H9 (cell line): ENCODE measurements around the gene GCNT3. TPM values are rescaled to one million over a fixed set of nuclear protein-coding genes. Genes with fewer than 3 reads are reported as not detected.

Experiments
- DNase-seq: peaks from one replicate; pipeline ENCODE4 v3.0.0-alpha.2; 2017
- H2AFZ ChIP-seq: one replicate; pipeline ENCODE4 v1.6.1; 2013; ENCODE audit warnings: mild to moderate bottlenecking, low read length, control low read depth, moderate library complexity
- H2AK5ac ChIP-seq: 2 replicates; pipeline ENCODE4 v1.6.1; 2013; ENCODE audit warnings: low read length, control low read depth, mixed read lengths; ENCODE audit not compliant: insufficient read length
- H2BK120ac ChIP-seq: one replicate; pipeline ENCODE4 v1.6.1; 2013; ENCODE audit warnings: low read depth, mild to moderate bottlenecking, low read length, control low read depth, inconsistent platforms; ENCODE audit not compliant: poor library complexity, severe bottlenecking
- H2BK12ac ChIP-seq: 2 replicates; pipeline ENCODE4 v1.6.1; 2013; ENCODE audit warnings: low read length, control low read depth, mixed read lengths, low read depth; ENCODE audit not compliant: insufficient read length
- H2BK15ac ChIP-seq: 2 replicates; pipeline ENCODE4 v1.6.1; 2013; ENCODE audit warnings: low read depth, low read length, control low read depth
- H2BK20ac ChIP-seq: one replicate; pipeline ENCODE4 v1.6.1; 2013; ENCODE audit warnings: low read depth, mild to moderate bottlenecking, low read length, control low read depth, inconsistent platforms; ENCODE audit not compliant: poor library complexity, severe bottlenecking
- H2BK5ac ChIP-seq: 2 replicates; pipeline ENCODE4 v1.6.1; 2013; ENCODE audit warnings: low read length, control low read depth, mixed read lengths; ENCODE audit not compliant: insufficient read length
- H3K14ac ChIP-seq: 2 replicates; pipeline ENCODE4 v1.6.1; 2013; ENCODE audit warnings: low read length, control low read depth; ENCODE audit not compliant: insufficient read depth
- H3K18ac ChIP-seq: 2 replicates; pipeline ENCODE4 v1.6.1; 2013; ENCODE audit warnings: low read depth, mild to moderate bottlenecking, mixed read lengths, low read length, control low read depth; ENCODE audit not compliant: insufficient read length
- H3K23ac ChIP-seq: 2 replicates; pipeline ENCODE4 v1.6.1; 2013; ENCODE audit warnings: low read length, control low read depth, mixed read lengths, low read depth; ENCODE audit not compliant: insufficient read length
- H3K23me2 ChIP-seq: 2 replicates; pipeline ENCODE4 v1.6.1; 2013; ENCODE audit warnings: low read depth, mild to moderate bottlenecking, mixed read lengths, low read length, control low read depth; ENCODE audit not compliant: insufficient read length, poor library complexity, severe bottlenecking
- H3K27ac ChIP-seq: 2 replicates; pipeline ENCODE4 v1.5.1; 2013; ENCODE audit warnings: low read length, control low read depth, mixed read lengths, low read depth; ENCODE audit not compliant: insufficient read length
- H3K27me3 ChIP-seq: 2 replicates; pipeline ENCODE4 v1.6.1; 2013; ENCODE audit warnings: low read length, control low read depth, inconsistent platforms; ENCODE audit not compliant: insufficient read depth
- H3K4ac ChIP-seq: 2 replicates; pipeline ENCODE4 v1.6.1; 2013; ENCODE audit warnings: low read depth, mild to moderate bottlenecking, control low read depth, inconsistent platforms, low read length, moderate library complexity
- H3K4me1 ChIP-seq: 2 replicates; pipeline ENCODE4 v1.6.1; 2013; ENCODE audit warnings: low read length, control low read depth, inconsistent platforms; ENCODE audit not compliant: insufficient read depth
- H3K4me2 ChIP-seq: 2 replicates; pipeline ENCODE4 v1.6.1; 2013; ENCODE audit warnings: low read length, control low read depth, mixed read lengths; ENCODE audit not compliant: insufficient read length, insufficient read depth
- H3K56ac ChIP-seq: 2 replicates; pipeline ENCODE4 v1.6.1; 2013; ENCODE audit warnings: low read depth, mild to moderate bottlenecking, mixed read lengths, low read length, control low read depth; ENCODE audit not compliant: insufficient read length
- H3K79me1 ChIP-seq: 2 replicates; pipeline ENCODE4 v1.6.1; 2013; ENCODE audit warnings: low read depth, mild to moderate bottlenecking, moderate library complexity, low read length, control low read depth, inconsistent platforms; ENCODE audit not compliant: insufficient read depth, poor library complexity, severe bottlenecking
- H3K79me2 ChIP-seq: 2 replicates; pipeline ENCODE4 v1.6.1; 2013; ENCODE audit warnings: low read length, control low read depth, inconsistent platforms; ENCODE audit not compliant: insufficient read depth
- H3K9ac ChIP-seq: 2 replicates; pipeline ENCODE4 v1.6.1; 2013; ENCODE audit warnings: low read length, control low read depth, mixed read lengths; ENCODE audit not compliant: insufficient read length; ENCODE audit errors: extremely low read depth
- H3K9me3 ChIP-seq: one replicate; pipeline ENCODE4 v1.6.1; 2013; ENCODE audit warnings: low read depth, low read length, inconsistent platforms; ENCODE audit not compliant: control insufficient read depth
- H3T11ph ChIP-seq: one replicate; pipeline ENCODE4 v1.6.1; 2013; ENCODE audit warnings: mild to moderate bottlenecking, low read length, control low read depth, inconsistent platforms
- H4K20me1 ChIP-seq: one replicate; pipeline ENCODE4 v1.6.1; 2013; ENCODE audit not compliant: control insufficient read depth, insufficient read length, insufficient read depth
- H4K5ac ChIP-seq: 2 replicates; pipeline ENCODE4 v1.6.1; 2013; ENCODE audit warnings: low read depth, mild to moderate bottlenecking, mixed read lengths, low read length, control low read depth; ENCODE audit not compliant: insufficient read length
- H4K8ac ChIP-seq: replicated peaks from 2 replicates; pipeline ENCODE4 v1.6.1; 2013; ENCODE audit warnings: low read length, control low read depth, mixed read lengths, low read depth; ENCODE audit not compliant: insufficient read length
- H4K91ac ChIP-seq: 2 replicates; pipeline ENCODE4 v1.6.1; 2013; ENCODE audit warnings: low read depth, mild to moderate bottlenecking, moderate library complexity, mixed read lengths, low read length, control low read depth; ENCODE audit not compliant: insufficient read length
- H3K27ac Mint-ChIP-seq, 3 experiments: 2 replicates in 2 of 3; 3 replicates in 1 of 3; pipeline ENCODE4 v1.8.0; 2020 to 2021; ENCODE audit warnings: mixed read lengths in 3 of 3, mild to moderate bottlenecking in 1 of 3, moderate library complexity in 1 of 3
- H3K27me3 Mint-ChIP-seq: 2 replicates; pipeline ENCODE4 v1.8.0; 2021; ENCODE audit warnings: low read depth, mild to moderate bottlenecking, moderate library complexity, mixed read lengths
- H3K36me3 Mint-ChIP-seq, 3 experiments: 2 replicates in 2 of 3; 3 replicates in 1 of 3; pipeline ENCODE4 v1.8.0; 2020 to 2021; ENCODE audit warnings: low read depth in 3 of 3, mixed read lengths in 3 of 3; ENCODE audit not compliant: insufficient read depth in 1 of 3
- H3K4me1 Mint-ChIP-seq, 2 experiments: 2 replicates each; pipeline ENCODE4 v1.8.0; 2020; ENCODE audit warnings: mixed read lengths in 2 of 2
- H3K4me3 Mint-ChIP-seq, 2 experiments: 2 replicates in 1 of 2; 3 replicates in 1 of 2; pipeline ENCODE4 v1.8.0; 2020 to 2021; ENCODE audit warnings: mild to moderate bottlenecking in 2 of 2, mixed read lengths in 2 of 2, moderate library complexity in 1 of 2
- H3K9me3 Mint-ChIP-seq, 2 experiments: 2 replicates in 1 of 2; 3 replicates in 1 of 2; pipeline ENCODE4 v1.8.0; 2020; ENCODE audit warnings: mild to moderate bottlenecking in 2 of 2, mixed read lengths in 2 of 2, moderate library complexity in 1 of 2
- CTCF ChIP-seq: fragments of 200-600 bp; sonication (generic); conservative IDR thresholded peaks from 3 replicates; pipeline ENCODE4 v1.8.0; 2021; ENCODE audit warnings: antibody characterized with exemption, mild to moderate bottlenecking
- WGBS: extraction: QIAGEN DNeasy Blood & Tissue Kit; methylation state at CpG from one replicate; pipeline ENCODE4 v1.1.7; 2013; ENCODE audit warnings: missing lambda C conversion rate, low lambda C conversion rate, mixed read lengths; ENCODE audit not compliant: insufficient read length; ENCODE audit errors: extremely low coverage; 5-methylcytosine and 5-hydroxymethylcytosine counted together
- total RNA-seq: library from RNA; stranded (reverse); gene quantifications from 2 replicates; pipeline ENCODE4 v1.2.1, GENCODE V29; 2021

Gene GCNT3
- total RNA-seq, 1 experiment from 2014 or later: not detected

DNA sequence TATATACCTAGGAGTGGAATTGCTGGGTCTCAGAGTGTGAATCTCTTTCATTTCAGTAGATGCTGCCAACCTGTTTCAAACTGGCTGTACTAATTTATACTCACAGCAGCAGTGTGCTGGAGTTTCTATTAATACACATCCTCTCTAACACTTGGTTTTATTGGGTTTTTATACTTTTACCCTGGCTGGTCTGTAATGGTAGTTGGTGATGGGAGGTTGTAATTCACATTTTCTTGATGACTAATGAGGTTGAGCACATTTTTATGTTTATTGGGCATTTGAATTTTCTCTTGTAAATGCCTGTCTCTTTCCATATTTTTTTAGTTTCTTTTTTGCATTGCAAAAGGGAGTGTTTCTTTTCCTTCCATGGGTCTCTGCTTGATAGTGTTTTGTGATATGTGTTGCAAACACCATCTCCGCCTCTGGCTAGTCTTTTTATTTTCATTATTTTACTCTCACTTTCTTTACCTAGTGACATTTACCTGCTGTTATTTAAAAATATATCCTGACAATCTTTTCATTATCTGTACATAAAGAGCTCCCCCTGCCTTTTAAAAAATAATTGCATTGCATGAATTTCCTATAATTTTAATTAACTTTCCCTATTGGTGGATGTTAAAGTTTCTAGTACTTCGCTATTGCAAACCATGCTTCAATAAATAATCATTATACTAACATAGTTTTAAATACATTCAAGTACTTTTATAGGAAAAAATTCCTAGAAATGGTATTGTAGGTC is 49.0 kb upstream of the GCNT3 start:
- Histone ChIP-seq H3K79me2 (no peaks in the 10 kb centered on the region), H3K9ac (no peak overlapping the region), H3K23ac (no peak overlapping the region), H3K9me3 (no peaks in the 10 kb centered on the region), H2AFZ (no peak overlapping the region), H3K14ac (no peak overlapping the region), H3K56ac (no peak overlapping the region), H2BK20ac (no peak overlapping the region), H3K4ac (no peak overlapping the region), H2BK15ac (no peak overlapping the region), H4K5ac (no peak overlapping the region), H4K20me1 (no peaks in the 10 kb centered on the region), H3K27me3 (no peaks in the 10 kb centered on the region), H3K27ac (no peak overlapping the region), H2AK5ac (no peak overlapping the region), H3K18ac (no peak overlapping the region), H3K79me1 (no peaks in the 10 kb centered on the region), H3T11ph (no peak overlapping the region), H4K8ac (no peak overlapping the region), H4K91ac (no peak overlapping the region), H3K4me2 (no peak overlapping the region), H2BK120ac (no peak overlapping the region), H3K4me1 (no peaks in the 10 kb centered on the region), H3K23me2 (no peaks in the 10 kb centered on the region), H2BK12ac (no peak overlapping the region), H2BK5ac (no peak overlapping the region)
- no peak for DNase-seq
- Mint-ChIP-seq H3K27me3 (peaks cover 2% of the 10 kb centered on the region; the same call in 1 of the 2 replicates), H3K4me3 (no peak overlapping the region), H3K36me3 (no peaks in the 10 kb centered on the region; a peak in 1 of 7 replicates), H3K4me1 (peaks cover 4% of the 10 kb centered on the region in 2 experiments), H3K9me3 (peaks cover 7 to 9% of the 10 kb centered on the region in 2 experiments), H3K27ac (no peak overlapping the region)
- no peak for TF ChIP-seq CTCF
- WGBS: no CpG with 5 or more reads among the region's 2 CpGs
